Bronchus fibroblast of lung (primary cell): Measurements from ENCODE around the gene RNF224. TPM values are rescaled to one million over a fixed set of nuclear protein-coding genes. Genes with fewer than 3 reads are reported as not detected.

Experiments
- total RNA-seq: library from RNA; depleted of rRNA; stranded (reverse); fragments of >200 nt; gene quantifications from 2 replicates; pipeline ENCODE4 v1.2.3, GENCODE V29; 2015

Gene RNF224
- total RNA-seq = under 0.01 TPM in 1 of 2 replicates, not detected in the other

GRCh38 chr9:137227054-137227852 lies at the start of gene RNF224:
TSS of gene RNF224 (plus strand) at chr9:137227502. CDS start at chr9:137228336, 834 bp downstream.

GRCh38 chr9:137188490-137189296 lies 38.6 kb upstream of the RNF224 start, which contains the start of the genes ANAPC2 and SSNA1:
TSS of gene ANAPC2 (minus strand) at chr9:137188560. CDS start at chr9:137188532, 28 bp downstream.
TSS of gene SSNA1 (plus strand) at chr9:137188676. CDS start at chr9:137188727, 51 bp downstream.

GRCh38 chr9:137200311-137201204 lies 26.7 kb upstream of the RNF224 start, which contains the start of gene TPRN:
TSS of gene TPRN (minus strand) at chr9:137200741. CDS start at chr9:137200711, 30 bp downstream.

GRCh38 chr9:137205126-137206069 lies 21.9 kb upstream of the RNF224 start, which contains the start of the genes NDOR1 and TMEM203:
TSS of gene NDOR1 (plus strand) at chr9:137205700. CDS start at chr9:137205778, 78 bp downstream.
TSS of gene TMEM203 (minus strand) at chr9:137205648. CDS start at chr9:137205414, 234 bp downstream.

GRCh38 chr9:137222190-137223077 lies 4.9 kb upstream of the RNF224 start, which contains the start of gene RNF208:
TSS of gene RNF208 (minus strand) at chr9:137222240. CDS start at chr9:137221212, 1,028 bp downstream.

GRCh38 chr9:137224830-137225694 lies 2.2 kb upstream of the RNF224 start, which contains the start of gene CYSRT1:
TSS of gene CYSRT1 (plus strand) at chr9:137225174. CDS start at chr9:137225622, 448 bp downstream.

GRCh38 chr9:137230705-137231371 lies 3.5 kb downstream of the RNF224 start, which contains the start of gene SLC34A3:
TSS of gene SLC34A3 (plus strand) at chr9:137230901. CDS start at chr9:137231703, 802 bp downstream.

GRCh38 chr9:137240841-137241489 lies 13.7 kb downstream of the RNF224 start, which contains the start of gene TUBB4B:
TSS of gene TUBB4B (plus strand) at chr9:137241287. CDS start at chr9:137241361, 74 bp downstream.

GRCh38 chr9:137251194-137251461 lies 23.8 kb downstream of the RNF224 start, which contains the start of gene STPG3:
TSS of gene STPG3 (plus strand) at chr9:137251286. CDS start at chr9:137251287, 1 bp downstream.

GRCh38 chr9:137254624-137255447 lies 27.5 kb downstream of the RNF224 start, which contains the start of gene NELFB:
TSS of gene NELFB (plus strand) at chr9:137255327.

GRCh38 chr9:137277329-137278041 lies 50.2 kb downstream of the RNF224 start, which contains the start of gene TOR4A:
TSS of gene TOR4A (plus strand) at chr9:137277726. CDS start at chr9:137278690, 964 bp downstream.

